ENCODE results near the gene GCH1.
"Not testable (repeated sequence)": the region's sequence is repeated elsewhere in the genome, so short reads cannot be mapped to it uniquely, and the experiment has no call there.

GCH1 gene

GRCh38 chr14:54817506-54817905 is 85.1 kb downstream of the GCH1 start:
- DNase-seq = no peak

- DNase-seq = no peak
Observed at GRCh38 chr14:54816450-54816849, 86.2 kb downstream of the GCH1 start.

GRCh38 chr14:54815515-54815914 is 87.1 kb downstream of the GCH1 start:
- DNase-seq = no peak

- no peak for DNase-seq
Observed at GRCh38 chr14:54815016-54815415, 87.6 kb downstream of the GCH1 start.

GRCh38 chr14:54814076-54814475 is 88.5 kb downstream of the GCH1 start:
- DNase-seq = peak; percentile 77

GRCh38 chr14:54813081-54813480 is 89.5 kb downstream of the GCH1 start:
- no peak for DNase-seq

- DNase-seq = no peak
Observed at GRCh38 chr14:54812617-54813016, 90.0 kb downstream of the GCH1 start.

- no peak for DNase-seq
Observed at GRCh38 chr14:54809767-54810166, 92.9 kb downstream of the GCH1 start.

GRCh38 chr14:54808326-54809161 is 94.1 kb downstream of the GCH1 start:
- DNase-seq = no peak

GRCh38 chr14:54807881-54808280 is 94.7 kb downstream of the GCH1 start:
- no peak for DNase-seq

- no peak for DNase-seq
Observed at GRCh38 chr14:54807428-54807827, 95.2 kb downstream of the GCH1 start.

- no peak for DNase-seq
Observed at GRCh38 chr14:54806616-54807015, 96.0 kb downstream of the GCH1 start.

GRCh38 chr14:54805445-54806322 is 96.9 kb downstream of the GCH1 start:
- peak; percentile 91 for DNase-seq

- no peak for DNase-seq
Observed at GRCh38 chr14:54805070-54805444, 97.6 kb downstream of the GCH1 start.

GRCh38 chr14:54804538-54805041 is 98.0 kb downstream of the GCH1 start:
- DNase-seq = no peak

GRCh38 chr14:54803926-54804537 is 98.6 kb downstream of the GCH1 start:
- DNase-seq = no peak

- DNase-seq = no peak
Observed at GRCh38 chr14:54803396-54803795, 99.2 kb downstream of the GCH1 start.

- not testable (repeated sequence) for DNase-seq
Observed at GRCh38 chr14:54801482-54801881, 101.1 kb downstream of the GCH1 start.

- no peak for DNase-seq
Observed at GRCh38 chr14:54798465-54799124, 104.0 kb downstream of the GCH1 start.

- DNase-seq = no peak
Observed at GRCh38 chr14:54797986-54798385, 104.6 kb downstream of the GCH1 start.

GRCh38 chr14:54797556-54797955 is 105.1 kb downstream of the GCH1 start:
- DNase-seq = no peak

- DNase-seq = no peak
Observed at GRCh38 chr14:54796961-54797360, 105.7 kb downstream of the GCH1 start.

- no peak for DNase-seq
Observed at GRCh38 chr14:54794796-54795195, 107.8 kb downstream of the GCH1 start.
